H1 (cell line): ENCODE measurements around the gene ACKR2. TPM values are rescaled to one million over a fixed set of nuclear protein-coding genes. Genes with fewer than 3 reads are reported as not detected.

Experiments
- HDAC2 ChIP-seq, 2 experiments: fragments of 300-600 bp in 1 of 2; sonication (generic) in 1 of 2; IDR thresholded peaks; 2 replicates each; pipeline ENCODE4 v1.6.1; 2011 to 2012; ENCODE audit warnings: low read depth in 2 of 2, low read length in 2 of 2, mild to moderate bottlenecking in 2 of 2, moderate library complexity in 2 of 2, borderline replicate concordance in 1 of 2, inconsistent platforms in 1 of 2
- MAX ChIP-seq: IDR thresholded peaks from 2 replicates; pipeline ENCODE4 v1.6.1; 2012; ENCODE audit warnings: inconsistent platforms
- RXRA ChIP-seq: IDR thresholded peaks from 2 replicates; pipeline ENCODE4 v1.6.1; 2011; ENCODE audit warnings: low read depth, mild to moderate bottlenecking, low read length, moderate library complexity; ENCODE audit not compliant: insufficient read depth
- SAP30 ChIP-seq: fragments of 300-600 bp; sonication (generic); IDR thresholded peaks from 2 replicates; pipeline ENCODE4 v1.7.1; 2012; ENCODE audit warnings: low read length, moderate library complexity, mild to moderate bottlenecking, inconsistent platforms; ENCODE audit not compliant: insufficient read depth, insufficient replicate concordance
- SP1 ChIP-seq: IDR thresholded peaks from 2 replicates; pipeline ENCODE4 v1.6.1; 2011; ENCODE audit warnings: low read depth, low read length
- polyA plus RNA-seq, 7 experiments: library from polyadenylated mRNA; depleted of rRNA in 3 of 7; stranded (reverse) in 5 of 7; unstranded in 2 of 7; fragments of >200 nt in 5 of 7; fragments of 200-250 nt in 2 of 7; gene quantifications; 1 replicate in 5 of 7; 2 replicates in 1 of 7; 4 replicates in 1 of 7; pipeline versions ENCODE4 v1.2.1 to v1.2.3, GENCODE V29; 2011 to 2013; ENCODE audit warnings: missing spikeins in 2 of 7, mixed read lengths in 2 of 7
- total RNA-seq: library from RNA; stranded (reverse); fragmentation: NEBNext Ultra II Directional; extraction: Animal tissue kit (Norgen Biotek cat#: 25700); gene quantifications from 2 replicates; pipeline ENCODE4 v1.2.1, GENCODE V29; 2021

The ACKR2 gene
- total and polyA plus RNA-seq, 2 of the 8 experiments (the other 6 are each of a cell fraction or from before 2014, with no cell fraction given), result 0.09 to 0.12 TPM

- TF ChIP-seq RXRA (no peak), MAX (no peak), SAP30 (no peak), HDAC2 (IDR thresholded peaks at IDR 0.05; ENCODE audit: borderline replicate concordance in 1 of 2, low read depth in 2 of 2, low read length in 2 of 2) (no peak), SP1 (no peak)
These were observed 45.1 kb upstream of the ACKR2 start (continued) for GRCh38 chr3:42764115-42764514.
